ENCODE measurements around the gene SLC16A2.
"Not testable (repeated sequence)": the region's sequence is repeated elsewhere in the genome, so short reads cannot be mapped to it uniquely, and the experiment has no call there.

The SLC16A2 gene

DNA sequence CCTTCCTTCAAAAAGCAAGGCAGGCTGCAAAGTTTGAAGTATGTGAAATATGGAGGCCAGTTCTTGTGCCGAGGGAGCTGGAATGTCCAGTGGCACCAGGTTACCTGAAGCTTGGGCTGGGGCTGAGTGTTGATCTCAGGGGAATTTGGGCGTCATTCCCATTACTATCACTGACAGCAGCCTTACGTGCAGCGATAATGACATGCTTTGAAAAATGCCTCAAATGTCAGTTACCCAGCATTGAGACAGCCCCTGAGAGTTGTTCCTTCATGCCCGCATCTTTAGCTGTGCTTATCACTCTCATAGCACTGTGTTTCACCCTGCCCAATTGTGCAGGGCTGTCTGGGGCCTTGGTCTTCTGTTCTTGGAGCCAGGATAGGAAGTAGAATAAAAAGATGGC, 27.4 kb downstream of the SLC16A2 start:
- FAIRE-seq: no peak

DNA sequence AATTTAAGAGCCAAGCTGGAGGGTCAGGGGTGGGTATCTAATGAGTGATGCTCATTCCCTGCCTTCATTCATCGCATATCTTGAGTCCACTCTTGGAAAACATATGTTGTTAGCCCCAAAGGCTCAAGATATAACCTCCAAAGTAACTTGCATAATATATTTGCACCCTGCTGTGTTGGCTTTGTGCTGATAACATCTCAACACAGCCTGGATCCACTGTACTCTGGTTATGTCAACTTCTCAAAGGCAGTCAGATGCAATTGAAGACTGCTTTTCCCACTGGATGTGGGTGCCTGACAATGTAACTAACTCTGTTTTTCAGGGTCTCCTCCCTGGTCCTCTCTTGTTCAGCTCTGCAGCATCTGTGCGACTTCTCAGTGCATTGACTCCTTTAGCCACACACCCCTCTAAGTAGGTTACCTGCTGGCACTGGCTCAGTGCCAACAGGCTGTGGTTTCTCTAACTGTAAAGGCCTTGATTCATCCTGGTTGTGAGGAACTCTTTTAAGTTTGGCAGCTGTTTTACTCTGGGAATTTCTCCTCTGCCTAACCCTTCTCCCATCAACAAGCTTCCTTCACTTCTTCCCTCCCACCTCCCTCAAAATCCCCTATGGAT, 28.1 kb downstream of the SLC16A2 start:
- no peak for FAIRE-seq

GRCh38 chrX:74449937-74450330, 28.6 kb downstream of the SLC16A2 start:
- FAIRE-seq: no peak

DNA sequence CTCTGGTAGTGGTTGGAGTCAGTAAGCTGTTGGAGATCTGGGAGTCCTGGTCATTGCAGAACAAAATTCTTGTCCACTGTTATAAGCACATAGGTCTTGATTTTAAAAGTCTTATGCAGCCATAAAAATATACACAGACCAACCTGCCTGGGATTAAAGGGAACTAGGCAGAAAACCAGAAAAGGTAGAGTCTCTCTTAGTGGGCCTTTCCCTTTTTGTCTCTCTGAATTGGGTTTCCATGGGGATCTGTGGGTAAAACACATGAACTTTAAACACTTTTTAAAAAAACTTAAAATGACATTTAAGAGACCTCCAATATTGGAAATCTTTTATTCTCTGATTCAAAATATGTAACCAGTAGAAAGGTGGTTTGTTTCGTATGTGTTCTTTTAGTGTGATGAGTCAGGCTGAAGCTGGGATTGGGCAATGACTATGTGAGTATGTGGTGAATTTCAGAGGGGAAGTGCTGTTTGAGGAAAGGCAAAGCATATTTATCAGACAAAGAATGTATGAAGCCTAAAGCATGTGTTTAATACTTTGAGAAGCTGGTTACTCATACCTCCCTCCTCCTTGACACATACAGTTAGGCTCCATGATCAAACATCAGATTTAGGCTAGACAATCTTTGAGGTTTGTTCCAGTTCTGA, 29.6 kb downstream of the SLC16A2 start:
- no peak for FAIRE-seq

GRCh38 chrX:74451450-74452198, 30.3 kb downstream of the SLC16A2 start:
- no peak for FAIRE-seq

GRCh38 chrX:74452199-74452481, 30.8 kb downstream of the SLC16A2 start:
- no peak for FAIRE-seq

DNA sequence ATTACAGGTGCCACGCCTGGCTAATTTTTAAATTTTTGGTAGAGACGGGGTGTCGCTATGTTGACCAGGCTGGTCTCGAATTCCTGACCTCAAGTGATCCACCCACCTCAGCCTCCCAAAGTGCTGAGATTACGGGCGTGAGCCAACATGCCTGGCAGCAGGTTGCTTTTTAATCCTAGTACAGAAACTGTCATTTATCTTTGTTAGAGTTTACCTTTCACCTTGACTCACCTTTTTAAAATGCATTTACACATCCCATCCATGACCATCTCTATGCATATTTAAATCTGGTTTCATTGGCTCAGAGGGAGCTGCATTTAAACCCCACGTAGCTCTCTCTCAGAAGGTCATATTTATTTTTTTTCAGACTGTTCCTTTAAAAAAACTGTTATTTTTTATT, 31.9 kb downstream of the SLC16A2 start:
- FAIRE-seq: no peak

- FAIRE-seq: not testable (repeated sequence)
Observed at GRCh38 chrX:74454233-74454632, 32.9 kb downstream of the SLC16A2 start.

- no peak for FAIRE-seq
Observed at GRCh38 chrX:74458736-74459135, 37.4 kb downstream of the SLC16A2 start.

- FAIRE-seq: no peak
Observed at GRCh38 chrX:74461384-74461783, 40.1 kb downstream of the SLC16A2 start.

DNA sequence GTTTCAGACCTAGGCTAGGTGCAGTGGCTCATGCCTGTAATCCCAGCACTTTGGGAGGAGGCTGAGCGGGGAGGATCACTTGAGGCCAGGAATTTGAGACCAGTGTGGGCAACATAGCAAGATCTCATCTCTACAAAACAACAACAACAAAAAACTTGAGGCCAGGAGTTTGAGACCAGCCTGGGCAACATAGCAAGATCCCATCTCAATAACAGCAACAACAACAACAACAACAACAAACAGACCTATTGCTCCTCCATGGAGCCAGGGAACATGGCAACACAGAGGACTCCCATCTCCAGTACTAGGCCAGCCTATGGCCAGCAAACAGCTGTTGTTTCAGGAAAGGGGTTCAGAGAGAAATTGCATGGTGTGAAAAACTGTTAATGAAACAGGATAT, 43.4 kb downstream of the SLC16A2 start:
- FAIRE-seq: no peak

- no peak for FAIRE-seq
Observed at GRCh38 chrX:74465424-74465823, 44.1 kb downstream of the SLC16A2 start.

DNA sequence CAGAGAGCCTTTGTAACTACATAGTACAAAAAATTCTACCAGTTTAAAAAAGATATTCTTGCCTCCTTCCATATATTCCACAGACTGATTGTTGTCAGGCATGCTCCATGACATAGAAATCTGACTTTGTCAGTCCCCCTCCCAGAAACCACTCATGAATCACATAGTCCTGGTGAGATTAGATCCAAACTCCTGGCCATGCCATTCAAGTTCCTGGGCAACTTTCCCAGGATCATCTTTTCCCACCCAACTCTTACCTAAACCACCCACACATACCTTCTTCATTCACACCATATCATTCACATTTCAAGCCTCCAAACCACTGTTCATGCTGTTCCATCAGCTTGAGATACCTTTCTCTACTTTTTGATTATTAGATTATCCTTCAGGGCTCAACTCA, 46.4 kb downstream of the SLC16A2 start:
- FAIRE-seq: no peak

DNA sequence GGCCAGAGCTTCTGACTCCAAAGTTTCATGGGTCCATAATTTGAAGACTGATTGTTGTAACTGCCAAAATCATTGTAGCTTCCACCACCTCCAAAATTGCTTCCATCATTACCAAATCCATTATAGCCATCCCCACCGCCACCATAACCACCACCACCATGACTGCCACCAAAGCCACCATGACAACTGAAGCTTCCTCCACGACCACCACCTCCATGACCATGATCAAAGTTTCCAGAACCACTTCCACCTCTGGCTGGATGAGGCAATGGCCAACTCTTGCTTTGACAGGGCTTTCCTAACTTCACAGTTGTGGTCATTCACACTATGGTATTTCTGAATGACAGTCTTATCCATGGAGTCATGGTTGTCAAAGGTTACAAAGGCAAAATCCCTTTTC, 51.8 kb downstream of the SLC16A2 start:
- FAIRE-seq: not testable (repeated sequence)

DNA sequence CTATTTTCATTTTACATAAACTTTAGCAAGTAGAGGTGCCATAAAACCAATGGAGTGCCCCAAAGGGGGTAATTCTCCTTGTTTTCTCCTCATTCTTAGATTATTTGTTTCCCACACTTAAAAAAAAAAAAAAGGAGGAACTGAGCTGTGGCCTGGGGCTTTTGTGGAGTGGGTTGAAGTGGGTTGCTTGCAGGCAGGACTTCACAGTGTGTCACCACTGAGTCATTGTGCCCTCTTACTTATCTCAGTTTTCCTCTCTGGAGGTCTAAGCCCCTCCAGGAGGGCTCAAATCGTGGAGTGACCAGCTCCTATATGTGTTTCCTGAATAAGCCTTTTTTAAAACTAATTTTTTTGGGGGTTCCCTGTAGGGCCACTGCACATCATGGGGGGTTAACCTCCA, 69.0 kb downstream of the SLC16A2 start:
- FAIRE-seq: no peak

DNA sequence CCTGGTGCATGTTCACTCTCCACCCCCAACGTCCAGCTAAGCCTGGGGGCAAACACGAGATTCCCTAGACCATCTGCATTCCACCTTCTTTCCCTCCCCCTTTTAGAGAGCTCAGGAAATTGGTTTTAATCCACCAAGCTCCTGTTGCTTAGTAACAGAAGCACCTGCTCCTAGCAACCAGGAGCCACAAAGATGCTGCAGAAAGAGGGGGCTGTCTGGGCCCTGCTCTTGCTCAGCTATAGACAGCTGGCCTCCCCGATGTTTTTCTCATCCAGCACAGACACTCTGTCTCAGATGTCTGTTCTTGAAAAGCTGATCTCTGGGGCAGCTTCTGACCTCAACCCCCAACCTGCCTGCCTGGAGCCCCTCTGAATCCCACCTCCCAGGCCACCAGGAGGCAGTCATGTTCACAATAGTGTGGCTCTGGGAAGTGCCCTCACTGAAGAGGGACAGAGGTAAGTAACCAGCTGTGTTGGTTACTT, 71.5 kb downstream of the SLC16A2 start:
- FAIRE-seq: no peak

DNA sequence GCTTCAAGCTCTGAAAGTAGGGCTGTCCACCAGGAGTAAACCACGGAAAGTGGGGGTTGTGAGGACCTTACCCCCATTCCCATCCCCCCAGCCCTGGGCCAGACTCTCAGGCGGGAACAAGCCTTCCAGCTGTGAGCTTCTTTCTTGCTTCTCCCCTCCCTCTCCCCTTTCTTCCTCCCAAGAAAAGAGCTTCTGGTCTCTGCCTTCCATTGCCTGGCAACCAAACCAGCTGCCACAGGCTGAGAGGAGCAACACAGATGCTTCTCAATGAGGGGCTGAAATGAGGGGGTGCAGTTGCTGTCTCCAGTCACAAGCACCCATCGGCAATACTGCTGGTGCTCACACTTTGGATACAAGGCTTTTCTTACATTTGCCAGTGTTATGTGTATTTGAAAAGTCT, 72.5 kb downstream of the SLC16A2 start:
- no peak for FAIRE-seq

DNA sequence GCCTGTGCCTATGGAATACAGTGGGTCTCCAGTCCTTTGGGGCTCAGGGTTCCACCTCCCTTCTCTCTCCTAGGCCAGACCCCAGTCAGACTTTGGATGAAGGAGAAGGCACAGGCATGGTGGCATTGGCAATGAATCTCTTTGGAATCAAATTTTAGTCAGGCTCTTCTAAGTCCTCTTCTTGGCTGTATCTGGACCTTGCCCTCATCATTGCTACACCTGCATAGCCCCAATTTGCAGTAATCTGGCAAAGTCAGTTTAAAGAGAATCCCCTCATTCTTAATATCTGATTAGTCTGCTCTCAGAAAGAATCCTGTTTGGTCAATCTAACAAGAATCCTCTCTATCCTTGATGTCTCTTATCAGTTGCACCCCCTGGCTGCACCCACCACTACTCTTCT, 77.6 kb downstream of the SLC16A2 start:
- FAIRE-seq: no peak

- no peak for FAIRE-seq
Observed at GRCh38 chrX:74500067-74500466, 78.8 kb downstream of the SLC16A2 start.

- no peak for FAIRE-seq
Observed at GRCh38 chrX:74500555-74500954, 79.3 kb downstream of the SLC16A2 start.

- FAIRE-seq: no peak
Observed at GRCh38 chrX:74505437-74505836, 84.1 kb downstream of the SLC16A2 start.

- FAIRE-seq: no peak
Observed at GRCh38 chrX:74506317-74507115, 85.2 kb downstream of the SLC16A2 start.

GRCh38 chrX:74507191-74507590, 85.9 kb downstream of the SLC16A2 start:
- FAIRE-seq: no peak

GRCh38 chrX:74509989-74510388, 88.7 kb downstream of the SLC16A2 start:
- FAIRE-seq: no peak
